Neural cell (in vitro differentiated cells): Measurements from ENCODE around the gene MCOLN1.

Experiments used
- EP300 ChIP-seq: fragments of 450-650 bp; conservative IDR thresholded peaks from 2 replicates; pipeline ENCODE4 v1.6.1; 2014; ENCODE audit warnings: antibody characterized with exemption, mild to moderate bottlenecking, moderate library complexity; ENCODE audit not compliant: poor library complexity, severe bottlenecking
- RAD21 ChIP-seq: fragments of 450-650 bp; conservative IDR thresholded peaks from 2 replicates; pipeline ENCODE4 v1.6.1; 2014; ENCODE audit warnings: antibody characterized with exemption, mild to moderate bottlenecking, moderate library complexity

GRCh38 chr19:7575434-7576040, 53.1 kb downstream of the MCOLN1 start:
- TF ChIP-seq EP300 = no peak
- TF ChIP-seq RAD21 = no peak
